Skeletal muscle cell (primary cell): ENCODE results near the gene PCDHB3.
"Not testable (repeated sequence)": the region's sequence is repeated elsewhere in the genome, so short reads cannot be mapped to it uniquely, and the experiment has no call there.

ENCODE experiments used
- DNase-seq: peaks from one replicate; pipeline ENCODE4 v3.0.0-alpha.2; 2010; ENCODE audit warnings: low read depth
- H3K4me3 ChIP-seq: 2 replicates; pipeline ENCODE4 v1.5.1; 2011; ENCODE audit warnings: low read depth, mild to moderate bottlenecking, control low read depth, low read length, moderate library complexity

The PCDHB3 gene

GRCh38 chr5:141135030-141135717, 34.9 kb downstream of the PCDHB3 start, which contains the start of gene PCDHB5:
Gene PCDHB5, plus strand, starts transcription at chr5:141135206. Its CDS starts 229 bp downstream, at chr5:141135435.
- no peak for DNase-seq

GRCh38 chr5:141135718-141136266, 35.5 kb downstream of the PCDHB3 start:
- H3K4me3 ChIP-seq: peak overlapping the region; percentile 34
- no peak for DNase-seq

More at GRCh38 chr5:141135030-141135717, 34.9 kb downstream of the PCDHB3 start, which contains the start of gene PCDHB5:
- H3K4me3 ChIP-seq: peak within 1 kb of the TSS; percentile 34

GRCh38 chr5:141137346-141137745, 37.1 kb downstream of the PCDHB3 start:
- not testable (repeated sequence) for H3K4me3 ChIP-seq, DNase-seq

- no peak for DNase-seq
- H3K4me3 ChIP-seq: no peak within 1 kb of the TSS
Measured at GRCh38 chr5:141149812-141150211, 49.5 kb downstream of the PCDHB3 start, which contains the start of gene PCDHB6. Gene PCDHB6, plus strand, starts transcription at chr5:141150057. Its CDS starts 201 bp downstream, at chr5:141150258.

GRCh38 chr5:141150224-141150992, 50.1 kb downstream of the PCDHB3 start:
- no peak for DNase-seq
- H3K4me3 ChIP-seq: no peak overlapping the region

- H3K4me3 ChIP-seq: no peak overlapping the region
- no peak for DNase-seq
Measured at GRCh38 chr5:141150993-141151325, 50.7 kb downstream of the PCDHB3 start.

GRCh38 chr5:141151632-141152031, 51.4 kb downstream of the PCDHB3 start:
- H3K4me3 ChIP-seq, DNase-seq: not testable (repeated sequence)

- not testable (repeated sequence) for DNase-seq, H3K4me3 ChIP-seq
Measured at GRCh38 chr5:141152096-141152495, 51.8 kb downstream of the PCDHB3 start.
